Mucosa of descending colon (tissue), 3 donors: ENCODE data around the gene TTYH2. TPM values are rescaled to one million over a fixed set of nuclear protein-coding genes. Genes with fewer than 3 reads are reported as not detected.
A peak's percentile ranks its signal among the peaks of the same experiment; 100 is the strongest.

Experiments used
- ATAC-seq: fragments of 200-7000 bp; cut with Tn5 transposase; one replicate; pipeline ENCODE4 v1.9.1; 2020; ENCODE audit warnings: mild to moderate bottlenecking, moderate library complexity
- DNase-seq, 3 donors: peaks; one replicate each; pipeline ENCODE4 v3.0.0-alpha.2; 2020
- H3K36me3 ChIP-seq: fragments of 200-600 bp; one replicate; pipeline ENCODE4 v1.8.0; 2021; ENCODE audit warnings: low read depth, mild to moderate bottlenecking
- H3K4me1 ChIP-seq: fragments of 200-600 bp; one replicate; pipeline ENCODE4 v1.8.0; 2021; ENCODE audit warnings: low read depth, mild to moderate bottlenecking
- H3K4me3 ChIP-seq: fragments of 200-600 bp; one replicate; pipeline ENCODE4 v1.8.0; 2021; ENCODE audit warnings: mild to moderate bottlenecking
- H3K9me3 ChIP-seq: fragments of 200-600 bp; one replicate; pipeline ENCODE4 v1.8.0; 2021; ENCODE audit warnings: mild to moderate bottlenecking
- intact Hi-C, 2 donors: fragments of 100-400 bp; cut with DNase I in 1 of 2; cut with micrococcal nuclease in 1 of 2; formaldehyde crosslinking; loops; one replicate each; pipeline versions ENCODE4 v1.11.0 to v1.11.1; 2022; cut with DNase I, micrococcal nuclease
- total RNA-seq, 3 donors: library from RNA; stranded (reverse); fragmentation: NEBNext Ultra II Directional in 2 of 3; extraction: Animal tissue kit (Norgen Biotek cat#: 25700) in 2 of 3; gene quantifications; one replicate each; pipeline versions ENCODE4 v1.2.1 to v1.2.4, GENCODE V29; 2021 to 2023
- TF ChIP-seq, protein P1 (sequence below): fragments of 200-600 bp; IDR thresholded peaks from one replicate; pipeline ENCODE4 v1.8.0; 2022; ENCODE audit warnings: antibody characterized with exemption, mild to moderate bottlenecking
- donor health status: DM: no; HTN: no; CAD: no; lungs with moderate emphysema.
- donor health status: DM: no; HTN: no; CAD: no.
- donor health status: DM: no; HTN: yes; CAD: no.

The TTYH2 gene
- total RNA-seq, 3 donors from 2014 or later: 2.5 to 9.1 (median 3.1) TPM

DNA sequence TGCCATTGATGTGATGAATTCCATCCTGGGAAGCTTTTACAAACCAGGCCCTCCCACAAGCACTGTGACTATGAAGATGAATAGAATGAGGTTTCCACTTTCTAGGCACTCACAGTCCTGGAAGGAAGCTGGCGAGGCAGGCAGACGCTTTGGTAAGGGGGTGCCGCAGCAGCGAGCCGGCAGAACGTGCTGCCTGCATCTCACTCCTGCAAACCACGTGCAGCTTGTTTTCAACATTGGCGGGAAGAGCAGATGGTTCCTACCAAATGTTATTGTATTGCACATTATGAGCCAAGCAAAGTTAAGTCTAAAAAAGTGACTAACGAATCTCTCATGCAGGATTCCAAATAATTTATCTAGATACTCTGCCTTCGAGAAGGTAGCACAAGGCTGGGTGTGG is 57.0 kb downstream of the TTYH2 start:
- TF ChIP-seq, protein P1, sequence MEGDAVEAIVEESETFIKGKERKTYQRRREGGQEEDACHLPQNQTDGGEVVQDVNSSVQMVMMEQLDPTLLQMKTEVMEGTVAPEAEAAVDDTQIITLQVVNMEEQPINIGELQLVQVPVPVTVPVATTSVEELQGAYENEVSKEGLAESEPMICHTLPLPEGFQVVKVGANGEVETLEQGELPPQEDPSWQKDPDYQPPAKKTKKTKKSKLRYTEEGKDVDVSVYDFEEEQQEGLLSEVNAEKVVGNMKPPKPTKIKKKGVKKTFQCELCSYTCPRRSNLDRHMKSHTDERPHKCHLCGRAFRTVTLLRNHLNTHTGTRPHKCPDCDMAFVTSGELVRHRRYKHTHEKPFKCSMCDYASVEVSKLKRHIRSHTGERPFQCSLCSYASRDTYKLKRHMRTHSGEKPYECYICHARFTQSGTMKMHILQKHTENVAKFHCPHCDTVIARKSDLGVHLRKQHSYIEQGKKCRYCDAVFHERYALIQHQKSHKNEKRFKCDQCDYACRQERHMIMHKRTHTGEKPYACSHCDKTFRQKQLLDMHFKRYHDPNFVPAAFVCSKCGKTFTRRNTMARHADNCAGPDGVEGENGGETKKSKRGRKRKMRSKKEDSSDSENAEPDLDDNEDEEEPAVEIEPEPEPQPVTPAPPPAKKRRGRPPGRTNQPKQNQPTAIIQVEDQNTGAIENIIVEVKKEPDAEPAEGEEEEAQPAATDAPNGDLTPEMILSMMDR: no peak
- Histone ChIP-seq H3K4me1 (peaks cover 4% of the 10 kb centered on the region), H3K9me3 (no peaks in the 10 kb centered on the region), H3K36me3 (no peaks in the 10 kb centered on the region), H3K4me3 (no peak overlapping the region)
- intact Hi-C loops: no loop called here
- ATAC-seq (no peak), DNase-seq (no peak)

DNA sequence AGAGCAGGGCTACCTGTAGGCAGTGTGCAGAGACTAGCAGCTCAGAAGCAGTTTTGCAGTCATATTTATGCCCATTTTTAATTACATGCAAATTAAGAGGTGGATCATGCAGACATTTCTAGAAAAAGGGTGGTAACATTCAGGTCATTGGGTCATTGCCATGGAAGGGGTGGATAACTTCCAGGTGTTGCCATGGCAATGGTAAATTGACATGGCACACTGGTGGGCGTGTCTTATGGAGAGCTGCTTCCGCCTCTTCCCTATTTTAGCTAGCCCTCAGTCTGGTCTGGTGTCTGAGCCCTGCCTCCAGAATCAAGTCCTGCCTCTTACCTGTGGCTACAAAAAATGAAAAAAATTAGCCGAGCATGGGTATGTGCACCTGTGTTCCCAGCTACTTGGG is 57.9 kb downstream of the TTYH2 start:
- intact Hi-C loops: no loop called here
- ATAC-seq (no peak), DNase-seq (no peak)
- Histone ChIP-seq H3K4me1 (peaks cover 4% of the 10 kb centered on the region), H3K4me3 (no peak overlapping the region), H3K36me3 (no peaks in the 10 kb centered on the region), H3K9me3 (no peaks in the 10 kb centered on the region)
- TF ChIP-seq, protein P1: no peak

DNA sequence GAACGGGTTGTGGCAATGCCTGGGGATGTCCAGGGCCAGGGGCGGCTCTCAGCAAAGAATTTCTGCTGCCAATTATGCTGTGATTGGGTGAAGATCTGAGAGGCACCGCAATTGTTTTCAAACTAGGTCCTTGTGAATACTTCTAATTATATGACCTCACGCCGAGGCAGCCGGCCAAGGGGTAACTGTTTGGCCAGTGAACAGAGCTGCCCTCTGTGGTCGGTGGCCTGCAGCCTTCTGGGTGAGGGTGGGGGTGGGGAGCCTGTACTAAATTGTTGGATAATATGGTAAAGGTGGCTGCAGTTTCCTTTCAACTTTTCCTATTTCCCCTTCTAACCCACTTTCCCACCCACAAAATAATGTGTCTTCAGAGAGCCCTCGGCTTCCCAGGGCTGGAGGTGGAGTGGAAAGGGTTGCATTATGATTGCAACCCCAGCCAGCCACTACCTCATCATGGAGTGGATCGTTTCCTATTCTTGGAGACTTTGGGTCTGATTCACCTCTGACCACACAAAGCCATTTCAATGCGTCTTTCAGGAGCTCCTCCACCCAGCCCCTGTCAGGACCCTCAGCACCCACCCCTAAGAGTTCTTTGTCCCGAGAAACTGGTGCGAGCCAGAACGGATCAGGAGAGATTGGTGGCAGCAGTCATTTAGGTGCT is 58.7 kb downstream of the TTYH2 start:
- no peaks in the 10 kb centered on the region for H3K9me3 ChIP-seq
- intact Hi-C loops: no loop called here
- H3K36me3 ChIP-seq: no peaks in the 10 kb centered on the region
- no peak for ATAC-seq
- H3K4me3 ChIP-seq: no peak overlapping the region
- peaks cover 4% of the 10 kb centered on the region for H3K4me1 ChIP-seq
- no peak for DNase-seq
- TF ChIP-seq, protein P1: no peak

DNA sequence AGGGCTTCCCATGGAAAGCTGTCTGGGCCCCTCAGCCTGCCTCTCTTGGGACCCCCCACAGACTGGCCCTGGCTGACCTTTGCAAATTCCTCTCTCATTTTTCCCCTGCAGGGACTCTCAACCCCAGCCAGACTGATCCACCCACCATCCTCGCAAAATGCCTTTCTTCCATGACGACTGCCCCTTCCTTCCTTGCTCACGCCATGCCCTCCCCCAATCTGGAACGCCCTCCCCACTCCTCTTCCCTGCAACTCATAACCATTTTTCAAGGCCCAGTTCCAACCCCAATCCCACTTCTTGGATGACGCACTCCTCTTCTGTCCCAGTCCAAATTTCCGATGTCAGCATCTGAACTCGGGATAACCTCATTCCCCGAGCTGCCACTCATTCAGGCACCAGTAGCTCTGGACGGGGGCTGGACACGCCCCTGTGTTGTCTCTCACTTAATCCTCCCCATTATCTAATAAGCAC is 59.4 kb downstream of the TTYH2 start:
- DNase-seq (no peak), ATAC-seq (no peak)
- Histone ChIP-seq H3K4me3 (no peak overlapping the region), H3K36me3 (no peaks in the 10 kb centered on the region), H3K4me1 (peaks cover 4% of the 10 kb centered on the region), H3K9me3 (no peaks in the 10 kb centered on the region)
- TF ChIP-seq, protein P1: no peak
- intact Hi-C loops: no loop called here

DNA sequence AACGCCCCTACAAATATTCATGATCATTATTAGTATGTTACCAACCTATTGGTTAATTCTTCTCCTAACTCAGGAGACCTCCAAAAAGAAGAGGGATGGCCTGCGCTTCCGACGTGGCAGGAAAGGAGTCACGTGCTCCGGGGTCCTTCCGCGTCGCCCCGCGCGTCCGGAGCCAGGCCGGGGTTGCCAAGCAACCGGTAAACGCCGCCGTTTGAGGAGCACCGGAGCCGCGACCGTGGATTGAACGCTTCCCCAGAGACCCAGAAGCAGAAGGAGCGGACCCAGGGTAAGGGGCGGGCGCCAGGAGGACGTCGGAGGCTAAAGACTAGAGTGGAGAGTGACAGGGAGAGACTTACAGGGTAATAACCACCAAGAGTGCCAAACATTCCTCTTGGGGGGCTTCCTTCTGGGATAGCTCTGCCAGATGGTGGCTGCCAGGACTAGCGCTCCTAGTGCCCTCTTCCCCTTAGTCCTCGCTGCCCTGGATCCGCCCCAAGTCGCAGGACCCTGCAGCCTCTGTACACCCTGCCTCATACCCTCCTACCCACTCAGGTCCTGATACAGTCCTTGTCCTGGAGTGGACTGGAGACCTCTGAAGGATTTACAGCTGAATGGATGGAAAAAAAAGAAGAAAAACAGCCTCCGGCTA is 60.8 kb downstream of the TTYH2 start, which contains the start of gene DNAI2:
TSS of gene DNAI2 (plus strand) at position 175 of the 649 bp plus-strand sequence. CDS start 7,584 bp downstream, outside the sequence.
- H3K9me3 ChIP-seq: no peaks in the 10 kb centered on the region
- H3K4me3 ChIP-seq: no peak within 1 kb of the TSS
- peaks cover 4% of the 10 kb centered on the region for H3K4me1 ChIP-seq
- ATAC-seq: peak; percentile 39
- peak; percentile 20 to 68 (median 42) for DNase-seq
- intact Hi-C loops: no loop called here
- TF ChIP-seq, protein P1: no peak
- no peaks in the 10 kb centered on the region for H3K36me3 ChIP-seq
